Fibroblast of upper back skin (primary cell): ENCODE results near the gene TBX15.

Experiments used
- DNase-seq: peaks from one replicate; pipeline ENCODE4 v3.0.0-alpha.2; 2013

The TBX15 gene

DNA sequence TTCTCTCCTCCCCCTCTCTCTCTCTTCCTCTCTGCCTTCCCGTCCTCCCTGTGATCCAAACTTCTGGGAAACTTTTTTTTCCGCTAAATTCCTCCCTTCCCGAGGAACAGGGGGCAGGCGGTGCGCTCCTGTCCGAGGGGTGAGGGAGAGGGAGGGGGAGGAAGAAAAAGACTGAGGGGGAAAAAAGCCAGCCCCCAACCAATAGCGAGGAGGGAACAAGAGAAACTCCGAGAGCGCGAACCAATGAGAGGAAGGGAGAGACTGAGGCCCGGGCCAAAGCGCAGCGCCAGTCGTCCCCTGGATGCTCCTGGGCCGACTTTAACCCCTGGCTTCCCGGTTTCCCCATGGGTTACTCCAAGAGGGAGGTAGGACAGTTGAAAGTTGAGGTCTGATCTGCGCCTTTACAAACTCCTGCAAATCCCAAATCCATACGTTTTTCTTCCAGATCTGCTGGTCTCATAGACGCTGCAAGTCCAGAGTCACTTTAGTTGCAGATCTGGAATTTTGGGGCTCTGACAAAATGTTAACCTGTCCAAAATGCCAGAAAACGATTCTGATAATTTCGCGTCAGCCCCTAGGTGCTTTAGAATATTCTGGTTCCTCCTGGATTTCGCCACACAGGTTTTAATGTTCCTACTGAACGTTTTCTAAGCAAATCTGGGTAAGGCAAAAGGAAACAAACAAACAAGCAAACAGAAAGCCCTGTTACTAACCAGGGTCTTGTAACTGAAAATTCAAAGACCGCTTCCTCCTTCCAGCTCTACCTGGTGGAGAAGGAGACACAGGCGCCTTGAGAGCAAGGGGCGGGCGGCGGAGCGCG, at the start of gene TBX15:
TSS of gene TBX15 (minus strand) at position 158 of the 820 bp plus-strand sequence. CDS start 548 bp downstream, outside the sequence.
- peak; percentile 94 for DNase-seq

DNA sequence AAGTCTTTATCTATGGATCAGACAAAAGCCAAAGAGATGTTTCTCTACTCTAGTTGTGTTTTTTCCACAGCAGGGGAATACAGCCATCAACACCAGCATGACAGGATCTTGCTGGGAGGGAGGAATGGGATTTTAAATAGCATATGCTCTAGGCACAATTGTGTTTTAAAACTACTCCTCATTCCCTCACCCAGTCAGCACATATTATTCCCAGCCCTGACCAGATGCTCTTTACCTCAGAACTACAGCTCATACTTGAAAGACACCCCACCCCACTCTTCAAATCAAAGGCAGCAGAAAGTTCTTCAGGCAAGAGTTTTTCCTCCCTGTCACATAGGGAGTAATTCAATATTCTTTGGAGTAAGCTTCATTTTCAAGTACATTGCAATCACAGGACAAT, 46.2 kb upstream of the TBX15 start:
- no peak for DNase-seq

GRCh38 chr1:119032986-119033385, 44.8 kb upstream of the TBX15 start:
- DNase-seq = no peak

- no peak for DNase-seq
These were observed 39.6 kb upstream of the TBX15 start for GRCh38 chr1:119027759-119028158.

DNA sequence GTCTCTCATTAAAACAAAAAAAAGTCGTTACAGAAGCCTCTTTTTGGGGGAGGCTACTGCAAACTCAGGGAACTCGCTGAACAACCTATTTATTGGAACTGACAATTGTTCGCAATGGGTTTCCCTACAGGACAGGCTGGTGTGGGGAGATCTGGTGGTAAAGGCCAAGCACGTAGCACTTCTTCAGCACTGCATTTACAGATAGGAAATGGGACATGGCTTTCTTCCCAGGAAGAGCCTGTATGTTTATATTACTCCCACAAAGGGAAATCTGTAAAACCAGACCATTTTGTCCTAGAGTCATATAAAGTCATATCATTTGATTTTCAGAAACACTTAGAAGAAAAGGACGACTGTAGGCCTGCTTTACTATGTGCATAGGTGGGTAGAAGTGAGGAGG, 38.8 kb upstream of the TBX15 start:
- DNase-seq = no peak

GRCh38 chr1:119015547-119015946, 27.4 kb upstream of the TBX15 start:
- DNase-seq = no peak

GRCh38 chr1:119012383-119012782, 24.2 kb upstream of the TBX15 start:
- DNase-seq = no peak

DNA sequence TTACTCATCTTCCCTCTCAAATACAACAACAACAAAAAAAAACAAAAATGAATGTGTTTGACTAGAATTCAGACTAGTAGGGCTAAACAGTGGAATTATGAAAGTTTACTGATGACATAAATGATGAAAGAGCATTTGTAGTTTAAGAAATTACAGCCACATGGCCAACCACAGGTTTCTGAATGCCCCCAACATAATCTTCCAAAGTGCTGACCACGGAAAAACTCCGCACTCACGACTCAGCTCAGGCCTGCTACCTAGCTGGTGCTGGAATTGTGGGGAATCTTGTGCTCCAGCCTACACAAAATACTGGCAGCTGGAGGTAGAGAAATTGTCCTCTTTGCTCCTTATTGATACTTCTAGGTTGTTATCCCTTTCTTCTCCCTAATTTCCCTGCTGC, 23.6 kb upstream of the TBX15 start:
- DNase-seq = peak; percentile 84

DNA sequence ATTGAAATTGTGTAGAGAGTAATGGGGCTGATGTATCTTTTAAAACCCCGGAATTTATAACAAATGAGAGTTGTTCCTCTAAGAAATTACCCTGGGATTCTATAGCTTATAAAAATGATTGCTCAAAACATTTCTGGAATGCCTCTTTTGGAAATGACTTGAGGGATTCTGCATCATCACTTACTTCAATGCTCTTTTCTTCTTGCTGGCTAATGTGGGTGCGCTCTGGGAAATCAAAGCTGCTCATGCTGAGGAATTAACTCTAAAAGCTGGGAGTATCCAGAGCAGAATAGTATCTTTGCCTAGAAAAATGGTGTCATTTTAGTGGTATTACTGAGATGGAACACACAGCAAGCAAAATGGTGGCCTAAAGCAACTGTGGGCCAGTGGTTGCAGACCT, 23.0 kb upstream of the TBX15 start:
- peak; percentile 63 for DNase-seq

GRCh38 chr1:119010201-119010600, 22.1 kb upstream of the TBX15 start:
- DNase-seq = peak; percentile 84

DNA sequence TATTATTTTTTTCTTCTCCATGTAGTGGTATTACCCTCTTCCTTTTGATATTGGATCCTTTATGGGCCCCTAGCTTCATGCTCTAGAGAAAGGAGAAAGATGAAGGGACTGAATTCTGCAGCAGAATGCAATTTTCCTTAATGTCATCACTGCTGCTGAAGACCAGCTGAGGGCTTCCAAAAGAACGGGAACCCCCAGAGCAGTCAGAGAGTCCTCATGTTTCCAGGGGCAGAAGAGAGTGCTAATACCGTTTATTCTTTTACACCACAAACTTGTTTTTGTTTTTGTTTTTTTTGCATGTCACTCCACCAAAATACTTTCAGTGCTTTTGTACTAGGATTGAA, 21.1 kb upstream of the TBX15 start:
- no peak for DNase-seq

DNA sequence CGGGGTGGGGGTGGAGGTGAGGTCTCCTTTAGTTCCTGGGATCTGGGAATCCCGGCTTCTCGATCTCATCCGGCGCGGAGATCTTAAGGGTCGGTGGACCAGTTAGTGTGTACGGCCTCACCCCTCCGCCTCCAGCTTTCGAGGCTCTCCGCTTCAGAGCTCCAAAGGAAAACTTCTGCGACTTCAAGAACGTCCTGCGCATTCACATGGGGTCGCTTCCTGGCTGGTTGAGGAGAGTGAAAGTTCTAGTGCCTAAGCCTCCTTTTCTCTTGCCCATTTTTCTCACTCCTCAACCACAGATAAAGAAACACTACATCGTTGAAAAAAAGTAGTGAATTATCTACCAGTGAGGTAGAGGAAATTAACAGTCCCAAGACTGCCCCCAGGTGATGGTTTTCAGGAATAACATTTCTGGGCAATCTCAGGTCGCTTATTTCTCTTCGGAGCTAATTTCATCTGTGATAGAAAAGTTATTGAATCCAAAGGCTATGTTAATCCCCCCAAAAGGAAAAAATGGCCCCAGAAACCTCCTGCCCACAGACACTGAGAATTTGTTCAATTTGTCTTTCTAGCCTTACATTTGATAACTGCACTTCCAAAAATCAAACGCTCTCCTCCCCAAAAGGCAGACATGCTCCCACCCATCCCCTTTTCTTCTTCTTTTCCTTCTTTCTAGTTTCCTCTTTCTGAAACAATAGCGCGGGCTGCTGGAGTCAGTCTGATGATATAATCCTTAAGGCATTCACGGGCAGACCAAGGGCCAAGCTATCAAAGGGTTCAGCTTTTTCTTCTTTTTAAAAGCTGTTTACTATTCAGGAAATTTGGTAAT, 20.6 kb upstream of the TBX15 start:
- DNase-seq = peak; percentile 87

GRCh38 chr1:119007670-119008482, 19.7 kb upstream of the TBX15 start:
- DNase-seq = no peak

DNA sequence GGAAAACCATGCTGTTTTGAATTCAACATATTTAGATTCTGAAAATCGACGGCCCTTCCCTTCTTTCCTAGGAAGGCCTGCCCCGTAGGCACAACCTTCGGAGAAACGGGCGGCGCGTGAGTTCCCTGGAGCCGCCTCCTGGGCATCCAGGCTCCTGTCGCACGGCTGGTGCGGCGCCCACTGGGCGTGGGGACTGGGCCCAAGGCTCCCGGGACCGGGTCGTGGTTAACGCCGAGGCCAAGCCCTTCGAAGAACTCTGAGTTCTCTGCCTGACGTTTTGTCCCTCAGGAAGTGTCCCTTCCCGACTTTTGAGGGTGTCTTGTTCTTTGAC, 19.2 kb upstream of the TBX15 start:
- no peak for DNase-seq

GRCh38 chr1:119006406-119007279, 18.5 kb upstream of the TBX15 start:
- DNase-seq = no peak

DNA sequence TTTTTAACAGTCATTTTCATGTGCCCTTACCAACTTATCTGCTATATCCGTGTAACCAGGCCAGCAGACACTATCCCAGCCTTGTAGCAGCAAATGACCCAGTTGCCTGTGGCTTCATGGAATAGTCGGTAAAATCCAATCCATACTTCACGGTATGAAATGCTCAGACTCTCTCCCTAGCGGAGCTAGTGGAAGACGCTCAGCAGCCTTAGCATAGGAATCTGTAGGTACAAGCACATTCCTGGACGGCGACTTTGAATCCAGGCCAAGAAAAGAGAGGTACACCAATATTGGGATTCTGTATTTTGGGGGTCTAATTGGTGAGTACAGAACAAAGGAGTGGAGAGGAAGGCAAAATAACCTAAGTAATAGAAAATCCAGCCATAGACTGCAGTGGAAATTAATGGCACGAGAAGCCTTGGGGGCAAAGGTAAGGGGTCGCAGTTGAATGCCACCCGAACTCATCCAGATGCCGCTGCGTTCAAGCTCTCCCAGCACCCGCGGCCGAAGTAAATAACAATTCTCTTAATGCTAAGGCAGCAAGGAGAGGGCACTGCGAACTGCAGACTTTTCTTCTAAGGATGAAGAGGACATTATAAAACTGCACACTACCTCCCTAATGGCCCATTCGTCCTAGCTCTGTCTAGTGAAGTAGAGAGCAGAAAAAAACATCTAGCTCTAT, 17.7 kb upstream of the TBX15 start:
- no peak for DNase-seq

- no peak for DNase-seq
These were observed 16.6 kb upstream of the TBX15 start for GRCh38 chr1:119004781-119005180.

DNA sequence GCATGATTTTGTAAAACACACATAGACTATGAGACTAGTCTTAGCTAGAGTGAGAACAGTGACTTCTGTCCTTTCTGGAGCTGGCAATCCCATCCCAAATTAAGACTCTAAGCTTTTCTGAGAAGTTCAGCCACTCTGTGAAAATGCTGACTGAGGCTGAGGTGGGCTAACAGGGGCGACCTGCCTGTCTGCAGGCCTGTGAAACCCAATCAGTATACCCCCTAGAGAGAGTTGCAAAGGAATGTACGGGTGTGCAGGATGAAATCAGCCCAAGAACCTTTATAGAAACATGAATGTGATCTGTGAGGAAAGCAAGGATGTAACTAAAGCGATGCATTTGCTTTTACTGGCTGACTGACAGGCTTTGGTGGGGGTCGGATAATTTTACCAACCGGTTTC, 16.0 kb upstream of the TBX15 start:
- no peak for DNase-seq

DNA sequence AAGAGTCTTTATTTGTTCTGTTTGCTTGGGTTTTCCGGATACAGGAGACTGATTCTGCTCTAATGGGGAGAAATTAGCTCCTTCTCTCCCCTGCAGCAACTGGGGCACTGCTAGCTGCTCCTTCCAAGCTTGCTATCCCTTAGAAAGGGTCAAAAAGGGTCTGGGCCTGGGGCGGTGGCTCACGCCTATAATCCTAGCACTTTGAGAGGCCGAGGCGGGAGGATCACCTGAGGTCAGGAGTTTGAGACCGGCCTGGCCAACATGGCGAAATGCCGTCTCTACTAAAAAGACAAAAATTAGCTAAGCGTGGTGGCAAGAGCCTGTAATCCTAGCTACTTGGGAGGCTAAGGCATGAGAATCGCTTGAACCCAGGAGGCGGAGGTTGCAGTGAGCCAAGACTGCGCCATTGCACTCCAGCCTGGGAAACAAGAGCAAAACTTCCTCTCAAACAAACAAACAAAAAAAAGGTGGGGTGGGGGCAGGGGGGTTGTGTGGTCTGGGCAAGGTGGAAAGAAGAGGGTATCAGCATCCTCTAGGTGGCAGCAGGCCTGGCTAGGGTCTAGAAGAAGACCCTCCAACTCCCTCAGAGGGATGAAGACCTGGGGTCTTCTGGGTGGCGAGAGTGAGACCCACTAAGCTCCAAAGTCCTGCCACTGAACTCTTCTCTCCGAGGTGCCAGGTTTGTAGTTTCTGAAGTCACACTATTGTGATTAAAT, 15.4 kb upstream of the TBX15 start:
- no peak for DNase-seq

DNA sequence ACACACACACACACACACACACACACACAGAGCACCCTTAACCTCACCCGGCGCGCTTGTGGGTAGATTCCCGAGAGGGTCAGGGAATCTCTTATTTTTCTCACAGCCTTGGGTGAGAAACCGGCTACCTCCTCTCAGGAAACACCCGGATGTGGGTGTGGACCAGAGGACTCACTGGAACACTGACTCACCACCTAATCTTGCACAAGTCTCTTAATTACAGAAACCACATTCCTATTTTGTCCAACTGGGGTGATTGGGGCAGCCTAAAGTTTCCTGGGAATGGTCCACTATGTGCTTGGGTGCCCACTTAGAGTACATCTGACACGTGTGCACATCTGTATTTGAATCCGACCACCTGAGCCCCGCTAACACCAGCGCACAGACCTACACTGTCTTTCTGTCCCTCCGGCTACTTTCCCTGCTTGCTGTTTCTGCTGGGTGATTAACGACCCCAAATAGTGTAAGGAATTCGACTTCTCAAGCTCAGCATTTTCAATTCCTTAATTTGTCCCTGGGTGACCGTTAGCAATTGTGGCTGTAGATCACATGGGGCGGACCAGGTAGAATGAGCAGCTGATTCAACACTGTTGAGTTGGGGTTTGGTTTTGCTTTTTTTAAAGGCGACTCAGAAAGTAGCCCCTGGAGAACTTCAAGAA, 14.0 kb upstream of the TBX15 start:
- peak; percentile 87 for DNase-seq
